HG02852 (cell line): ENCODE measurements around the gene PIH1D1.

ENCODE experiments used
- ATAC-seq: cut with Tn5 transposase; IDR thresholded peaks from one replicate; pipeline ENCODE4 v1.9.1; 2021; ENCODE audit warnings: mild to moderate bottlenecking, moderate library complexity; ENCODE audit not compliant: unreplicated experiment

The PIH1D1 gene

DNA sequence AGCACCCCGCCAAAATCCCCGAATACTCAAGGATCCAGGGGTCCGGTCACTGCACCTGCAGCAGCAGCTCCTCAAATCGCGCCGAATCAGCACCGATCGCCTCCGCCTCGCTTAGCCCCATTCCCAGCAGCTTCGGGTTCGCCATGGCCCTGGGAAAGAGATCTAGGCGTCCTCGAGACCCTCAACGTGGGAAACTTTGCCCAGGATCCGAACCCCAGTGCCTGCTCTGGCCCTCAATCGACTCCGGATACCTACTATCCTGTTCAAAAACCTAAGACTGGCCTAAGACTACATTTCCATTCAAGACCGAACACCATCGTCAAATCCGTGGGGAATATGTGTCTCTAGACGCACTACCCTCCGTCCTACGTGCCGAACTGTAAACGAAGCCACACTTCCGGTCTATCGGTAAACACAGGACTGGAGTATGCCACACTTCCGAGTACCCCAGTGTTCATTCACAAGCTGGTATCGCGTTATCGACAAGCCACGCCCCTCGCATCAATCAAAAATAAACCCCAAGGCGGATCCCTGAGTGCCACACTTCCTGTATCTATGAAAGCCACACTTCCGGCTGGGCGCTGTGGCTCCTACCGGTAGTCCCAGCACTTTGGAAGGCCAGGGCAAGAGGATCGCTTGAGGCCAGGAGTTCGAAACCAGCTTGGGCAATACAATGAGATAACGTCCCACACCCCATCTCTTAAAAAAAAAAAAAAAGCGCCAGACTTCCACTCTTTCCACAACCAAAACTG, at the start of gene PIH1D1:
PIH1D1 (minus strand) TSS at position 385 of the 752 bp plus-strand sequence; CDS start at position 145, 240 bp downstream.
- ATAC-seq, result peak; percentile 53

DNA sequence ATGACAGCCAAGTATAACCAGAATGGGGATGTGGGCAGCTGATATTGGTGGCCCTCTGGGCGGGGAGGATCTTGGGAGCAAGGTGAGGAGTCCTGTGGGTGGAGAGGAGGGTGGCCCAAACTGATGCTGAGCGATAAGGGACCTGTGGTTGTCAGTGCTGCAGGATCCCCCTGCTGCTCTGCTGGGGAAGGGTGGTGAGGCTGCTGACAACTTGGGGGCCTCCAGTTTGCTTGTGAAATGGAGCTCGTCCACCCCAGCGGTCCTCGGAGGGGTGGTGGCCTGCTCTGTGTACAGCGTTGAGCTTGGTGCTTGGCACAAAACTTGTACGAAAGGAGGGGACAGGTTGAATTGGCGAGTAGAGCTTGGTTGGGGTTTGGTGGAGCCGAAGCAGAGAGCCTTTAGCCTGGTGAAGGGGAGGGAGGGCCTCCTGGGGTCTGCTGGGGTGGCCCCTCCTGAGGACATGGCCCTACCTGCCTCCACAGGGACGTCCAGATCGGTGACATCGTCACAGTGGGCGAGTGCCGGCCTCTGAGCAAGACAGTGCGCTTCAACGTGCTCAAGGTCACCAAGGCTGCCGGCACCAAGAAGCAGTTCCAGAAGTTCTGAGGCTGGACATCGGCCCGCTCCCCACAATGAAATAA, 47.5 kb upstream of the PIH1D1 start:
- ATAC-seq, result no peak

GRCh38 chr19:49498475-49498874, 46.9 kb upstream of the PIH1D1 start:
- ATAC-seq, result no peak

DNA sequence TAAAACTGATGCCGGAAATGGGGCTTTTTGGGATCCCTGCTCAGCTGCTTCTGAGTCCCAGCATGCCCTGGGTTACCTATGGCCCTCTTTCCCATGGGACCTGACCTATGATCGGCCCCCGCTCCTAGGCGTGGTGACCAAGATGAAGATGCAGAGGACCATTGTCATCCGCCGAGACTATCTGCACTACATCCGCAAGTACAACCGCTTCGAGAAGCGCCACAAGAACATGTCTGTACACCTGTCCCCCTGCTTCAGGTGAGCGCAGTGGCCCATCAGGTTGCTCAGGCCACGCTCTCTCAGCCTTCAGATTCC, 46.1 kb upstream of the PIH1D1 start:
- ATAC-seq, result no peak

DNA sequence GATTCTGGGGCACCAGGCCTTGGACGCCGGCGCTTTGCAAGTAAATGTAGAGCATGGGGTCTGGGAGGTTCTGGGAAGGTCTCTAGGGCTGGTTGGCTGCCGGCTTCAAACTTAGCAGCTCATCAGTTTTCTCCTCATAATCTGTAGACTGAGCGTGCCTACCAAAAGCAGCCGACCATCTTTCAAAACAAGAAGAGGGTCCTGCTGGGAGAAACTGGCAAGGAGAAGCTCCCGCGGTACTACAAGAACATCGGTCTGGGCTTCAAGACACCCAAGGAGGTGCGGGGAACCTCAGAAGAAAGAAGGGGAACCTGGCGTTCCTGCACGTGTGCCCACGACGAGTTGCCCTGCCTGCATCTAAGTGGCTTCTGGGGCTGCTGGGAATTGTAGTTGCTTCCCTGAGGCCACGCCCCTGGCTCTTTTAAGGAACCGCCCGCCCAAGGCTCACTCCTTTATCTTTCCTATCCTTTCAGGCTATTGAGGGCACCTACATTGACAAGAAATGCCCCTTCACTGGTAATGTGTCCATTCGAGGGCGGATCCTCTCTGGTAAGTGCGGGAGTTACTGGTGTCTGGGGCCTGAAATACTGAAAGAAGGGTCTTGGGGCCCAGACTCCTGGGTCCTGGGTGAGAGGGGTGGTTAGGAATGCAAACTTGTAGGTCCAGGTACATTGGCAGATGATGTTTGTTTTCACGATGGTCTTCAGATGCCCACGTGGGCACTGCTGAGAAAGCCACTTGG, 45.6 kb upstream of the PIH1D1 start:
- no peak for ATAC-seq

- no peak for ATAC-seq
Observed at GRCh38 chr19:49496574-49497008, 45.0 kb upstream of the PIH1D1 start.

- no peak for ATAC-seq
Observed at GRCh38 chr19:49492573-49493405, 41.2 kb upstream of the PIH1D1 start.

DNA sequence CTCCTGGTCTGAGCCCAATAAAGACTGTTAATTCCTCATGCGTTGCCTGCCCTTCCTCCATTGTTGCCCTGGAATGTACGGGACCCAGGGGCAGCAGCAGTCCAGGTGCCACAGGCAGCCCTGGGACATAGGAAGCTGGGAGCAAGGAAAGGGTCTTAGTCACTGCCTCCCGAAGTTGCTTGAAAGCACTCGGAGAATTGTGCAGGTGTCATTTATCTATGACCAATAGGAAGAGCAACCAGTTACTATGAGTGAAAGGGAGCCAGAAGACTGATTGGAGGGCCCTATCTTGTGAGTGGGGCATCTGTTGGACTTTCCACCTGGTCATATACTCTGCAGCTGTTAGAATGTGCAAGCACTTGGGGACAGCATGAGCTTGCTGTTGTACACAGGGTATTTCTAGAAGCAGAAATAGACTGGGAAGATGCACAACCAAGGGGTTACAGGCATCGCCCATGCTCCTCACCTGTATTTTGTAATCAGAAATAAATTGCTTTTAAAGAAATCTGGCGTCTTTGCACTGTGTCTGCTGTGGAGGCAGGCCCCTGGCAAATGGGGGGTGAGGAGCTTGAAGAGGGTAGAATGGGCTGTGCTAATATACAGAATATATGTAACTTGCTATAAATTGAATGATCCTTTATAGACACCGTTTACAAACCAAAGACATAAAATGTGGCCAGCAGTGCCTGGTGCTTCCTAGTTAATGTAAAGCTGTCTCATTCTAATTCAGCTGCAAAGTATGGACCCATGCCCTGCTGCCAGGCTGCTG, 40.4 kb upstream of the PIH1D1 start:
- ATAC-seq, result no peak

GRCh38 chr19:49491030-49491803, 39.6 kb upstream of the PIH1D1 start:
- ATAC-seq, result no peak

DNA sequence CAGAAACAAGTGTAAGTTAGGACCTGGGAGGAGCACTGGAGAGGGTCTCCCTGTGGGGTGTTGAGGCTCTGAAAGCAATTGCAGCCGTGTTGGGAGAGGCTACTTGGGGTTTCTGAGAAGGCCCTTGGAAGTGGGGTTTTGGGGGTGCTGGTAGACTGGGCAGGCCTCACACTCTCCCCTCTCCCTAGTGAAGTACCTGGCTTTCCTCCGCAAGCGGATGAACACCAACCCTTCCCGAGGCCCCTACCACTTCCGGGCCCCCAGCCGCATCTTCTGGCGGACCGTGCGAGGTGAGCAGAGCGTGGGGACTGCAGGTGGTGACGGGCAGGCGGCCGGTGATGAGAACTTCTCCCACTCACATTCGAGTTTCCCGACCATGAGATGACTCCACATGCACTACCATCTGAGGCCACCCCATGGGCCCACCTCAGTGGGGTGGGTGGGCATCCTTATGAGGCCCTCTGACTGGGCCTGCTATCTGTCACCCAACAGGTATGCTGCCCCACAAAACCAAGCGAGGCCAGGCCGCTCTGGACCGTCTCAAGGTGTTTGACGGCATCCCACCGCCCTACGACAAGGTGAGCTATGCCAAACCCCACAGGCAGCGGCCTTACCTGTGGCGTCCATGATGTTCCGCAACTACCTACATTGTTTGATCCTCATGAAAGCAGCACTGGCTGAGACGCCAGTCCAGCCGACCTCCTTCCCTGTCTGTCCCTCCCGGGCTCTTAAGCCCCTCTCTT, 38.8 kb upstream of the PIH1D1 start:
- ATAC-seq, result no peak

DNA sequence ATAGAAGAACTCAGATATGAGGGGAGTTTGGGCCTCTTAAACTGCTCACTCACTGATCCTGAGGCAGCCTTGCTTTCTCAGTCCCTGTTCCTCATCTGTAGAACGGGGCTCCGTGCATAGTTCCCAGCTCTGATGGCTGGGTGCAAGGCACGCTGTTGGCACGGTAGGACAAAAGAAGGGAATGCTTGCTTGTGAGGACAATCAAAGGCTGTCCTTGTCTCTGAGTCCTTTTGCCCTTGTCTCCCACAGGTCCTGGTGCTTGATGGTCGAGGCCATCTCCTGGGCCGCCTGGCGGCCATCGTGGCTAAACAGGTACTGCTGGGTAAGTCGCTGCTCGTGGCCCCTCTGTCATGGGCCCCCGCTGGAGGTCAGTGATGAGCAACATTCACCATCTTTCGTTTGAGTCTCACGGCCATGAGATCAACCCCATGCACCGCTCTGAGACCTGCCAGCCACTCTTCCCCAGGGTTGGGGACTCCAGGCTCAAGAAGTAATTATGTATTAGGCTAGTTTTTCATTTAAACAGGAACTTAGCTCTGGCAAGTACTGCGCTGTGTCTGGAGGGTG, 38.1 kb upstream of the PIH1D1 start:
- ATAC-seq, result no peak

DNA sequence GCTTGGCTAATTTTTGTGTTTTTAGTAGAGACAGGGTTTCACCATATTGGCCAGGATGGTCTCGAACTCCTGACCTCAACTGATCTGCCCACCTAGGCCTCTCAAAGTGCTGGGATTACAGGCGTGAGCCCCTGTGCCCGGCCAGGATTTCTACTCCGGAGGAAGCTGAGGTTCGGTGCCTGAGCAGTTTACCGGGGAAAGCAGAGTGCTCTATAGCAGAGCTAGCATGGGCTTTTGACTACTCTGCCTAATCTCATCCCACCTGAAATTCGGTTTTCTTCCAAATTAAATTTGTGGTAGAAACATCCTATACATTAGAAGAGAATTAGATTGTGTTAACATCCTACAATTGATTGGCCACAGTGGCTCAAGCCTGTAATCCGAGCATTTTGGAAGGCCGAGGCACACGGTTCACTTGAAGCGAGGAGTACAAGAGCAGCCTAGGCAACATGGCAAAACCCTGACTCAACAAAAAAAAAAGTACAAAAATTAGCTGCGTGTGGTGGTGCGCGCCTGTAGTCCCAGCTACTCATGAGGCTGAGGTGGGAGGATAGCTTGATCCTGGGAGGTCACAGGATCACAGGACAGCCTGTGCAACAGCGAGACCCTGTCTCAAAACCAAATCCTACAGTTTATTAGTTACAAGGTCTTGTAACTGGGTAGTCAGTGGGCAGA, 37.4 kb upstream of the PIH1D1 start:
- ATAC-seq, result no peak

GRCh38 chr19:49488046-49488862, 36.6 kb upstream of the PIH1D1 start:
- no peak for ATAC-seq

DNA sequence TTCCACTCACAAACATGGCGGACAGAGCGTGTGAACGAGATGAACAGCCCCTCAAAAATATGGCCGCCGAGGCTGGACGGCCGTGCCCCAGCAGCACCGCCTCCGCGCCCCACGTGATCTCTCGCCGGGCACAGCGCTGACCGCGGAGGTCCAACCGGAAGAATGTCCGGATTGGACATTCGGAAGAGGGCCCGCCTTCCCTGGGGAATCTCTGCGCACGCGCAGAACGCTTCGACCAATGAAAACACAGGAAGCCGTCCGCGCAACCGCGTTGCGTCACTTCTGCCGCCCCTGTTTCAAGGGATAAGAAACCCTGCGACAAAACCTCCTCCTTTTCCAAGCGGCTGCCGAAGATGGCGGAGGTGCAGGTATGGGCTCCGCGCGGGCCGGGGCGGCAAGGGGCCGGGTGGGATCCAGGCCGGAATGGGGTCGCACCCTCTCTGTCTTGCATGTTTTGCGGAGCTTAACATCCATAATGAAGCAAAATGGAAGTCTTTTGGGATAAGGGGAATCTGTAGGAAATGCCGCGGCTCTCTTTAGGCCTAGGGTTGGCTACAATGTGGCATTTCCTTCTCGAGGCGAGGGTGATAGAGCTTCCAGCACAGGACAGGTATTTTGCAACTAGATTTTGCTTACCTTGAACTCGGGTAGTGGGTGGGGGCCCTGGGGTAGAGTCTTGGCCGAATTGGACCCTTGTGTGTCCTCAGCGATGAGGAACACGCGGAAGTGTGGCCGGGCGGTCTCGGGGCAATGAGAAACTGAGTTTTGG, 35.8 kb upstream of the PIH1D1 start, which contains the start of gene RPL13A:
RPL13A (plus strand) TSS at position 332 of the 769 bp plus-strand sequence; CDS start at position 354, 22 bp downstream.
- ATAC-seq, result peak; percentile 90

GRCh38 chr19:49486710-49487276, 35.2 kb upstream of the PIH1D1 start:
- ATAC-seq, result no peak

DNA sequence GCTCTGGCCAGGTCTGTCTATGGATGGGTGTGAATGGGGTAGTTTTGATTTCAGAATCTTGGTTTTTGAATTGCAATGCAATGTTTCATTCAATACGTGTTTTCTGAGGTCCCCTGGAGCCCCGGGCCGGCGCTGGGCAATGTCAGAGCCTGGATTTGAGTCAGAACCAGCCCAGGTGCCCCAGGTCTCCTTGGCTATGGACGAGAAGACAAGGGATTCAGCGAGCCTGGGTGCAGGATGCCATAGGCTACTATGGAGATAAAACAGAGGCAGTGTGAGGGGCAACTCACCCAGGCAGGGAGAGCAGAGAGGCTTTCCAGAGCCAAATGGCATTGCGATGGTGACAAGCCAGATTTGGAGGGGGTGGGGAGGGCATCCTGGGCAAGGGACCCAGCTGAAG, 34.6 kb upstream of the PIH1D1 start:
- no peak for ATAC-seq
